Stimulated activated CD4-positive, alpha-beta T cell treated with anti-CD3 and anti-CD28 coated beads, Interleukin-1b, Interleukin-23, amount 100 ng/mL, for 4 hours (primary cell): ENCODE data around the gene MINPP1.
"Not testable (repeated sequence)": the region's sequence is repeated elsewhere in the genome, so short reads cannot be mapped to it uniquely, and the experiment has no call there.

Source experiments
- DNase-seq, 2 donors: peaks; one replicate each; pipeline ENCODE4 v3.0.0-alpha.2; 2020; ENCODE audit warnings: low read depth in 2 of 2

MINPP1 gene, protein sequence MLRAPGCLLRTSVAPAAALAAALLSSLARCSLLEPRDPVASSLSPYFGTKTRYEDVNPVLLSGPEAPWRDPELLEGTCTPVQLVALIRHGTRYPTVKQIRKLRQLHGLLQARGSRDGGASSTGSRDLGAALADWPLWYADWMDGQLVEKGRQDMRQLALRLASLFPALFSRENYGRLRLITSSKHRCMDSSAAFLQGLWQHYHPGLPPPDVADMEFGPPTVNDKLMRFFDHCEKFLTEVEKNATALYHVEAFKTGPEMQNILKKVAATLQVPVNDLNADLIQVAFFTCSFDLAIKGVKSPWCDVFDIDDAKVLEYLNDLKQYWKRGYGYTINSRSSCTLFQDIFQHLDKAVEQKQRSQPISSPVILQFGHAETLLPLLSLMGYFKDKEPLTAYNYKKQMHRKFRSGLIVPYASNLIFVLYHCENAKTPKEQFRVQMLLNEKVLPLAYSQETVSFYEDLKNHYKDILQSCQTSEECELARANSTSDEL

DNA sequence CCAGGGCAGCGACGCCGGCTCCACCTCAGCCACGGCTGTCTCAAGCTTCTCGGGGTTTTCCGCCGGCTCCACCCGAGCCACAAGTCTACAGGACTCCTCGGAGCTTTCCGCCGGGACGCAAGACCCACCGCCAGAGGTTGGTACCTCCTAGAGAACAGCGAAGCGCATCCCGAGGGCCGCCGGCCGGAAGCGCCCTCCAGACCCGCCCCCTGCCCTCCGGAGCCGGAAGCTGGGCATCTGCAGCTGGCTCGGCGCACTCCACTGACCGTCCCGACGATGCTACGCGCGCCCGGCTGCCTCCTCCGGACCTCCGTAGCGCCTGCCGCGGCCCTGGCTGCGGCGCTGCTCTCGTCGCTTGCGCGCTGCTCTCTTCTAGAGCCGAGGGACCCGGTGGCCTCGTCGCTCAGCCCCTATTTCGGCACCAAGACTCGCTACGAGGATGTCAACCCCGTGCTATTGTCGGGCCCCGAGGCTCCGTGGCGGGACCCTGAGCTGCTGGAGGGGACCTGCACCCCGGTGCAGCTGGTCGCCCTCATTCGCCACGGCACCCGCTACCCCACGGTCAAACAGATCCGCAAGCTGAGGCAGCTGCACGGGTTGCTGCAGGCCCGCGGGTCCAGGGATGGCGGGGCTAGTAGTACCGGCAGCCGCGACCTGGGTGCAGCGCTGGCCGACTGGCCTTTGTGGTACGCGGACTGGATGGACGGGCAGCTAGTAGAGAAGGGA lies at the start of gene MINPP1:
Gene MINPP1 (plus strand): TSS at position 254 of the 726 bp plus-strand sequence. CDS start 23 bp downstream, at position 277.
- peak; percentile 70 to 73 for DNase-seq

DNA sequence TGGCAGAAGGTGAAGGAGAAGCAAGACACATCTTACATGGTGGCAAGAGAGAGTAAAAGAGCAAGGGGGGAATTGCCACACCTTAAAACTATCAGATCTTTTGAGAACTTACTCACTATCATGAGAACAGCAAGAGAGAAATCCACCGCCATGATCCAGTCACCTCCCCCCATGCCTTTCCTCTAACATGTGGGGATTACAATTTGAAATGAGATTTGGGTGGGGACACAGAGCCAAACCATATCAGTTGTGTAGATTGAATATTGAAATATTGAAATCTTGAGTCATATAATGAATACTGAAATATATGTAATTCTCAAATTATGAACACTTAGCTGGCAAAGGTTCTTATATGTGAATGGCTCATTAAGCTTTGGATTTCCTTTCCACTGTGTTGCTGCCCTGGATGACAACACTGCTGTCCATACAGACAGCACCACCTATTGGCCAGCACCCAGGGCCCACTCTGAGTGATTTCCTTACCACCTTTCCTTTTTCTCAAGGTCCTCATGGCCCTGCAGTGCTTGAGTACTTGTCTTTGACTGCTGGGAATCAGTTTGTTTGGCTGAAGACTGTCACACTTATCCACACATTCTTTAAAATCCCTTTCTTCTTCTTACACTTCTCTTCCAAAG lies 48.0 kb upstream of the MINPP1 start:
- not testable (repeated sequence) for DNase-seq

DNA sequence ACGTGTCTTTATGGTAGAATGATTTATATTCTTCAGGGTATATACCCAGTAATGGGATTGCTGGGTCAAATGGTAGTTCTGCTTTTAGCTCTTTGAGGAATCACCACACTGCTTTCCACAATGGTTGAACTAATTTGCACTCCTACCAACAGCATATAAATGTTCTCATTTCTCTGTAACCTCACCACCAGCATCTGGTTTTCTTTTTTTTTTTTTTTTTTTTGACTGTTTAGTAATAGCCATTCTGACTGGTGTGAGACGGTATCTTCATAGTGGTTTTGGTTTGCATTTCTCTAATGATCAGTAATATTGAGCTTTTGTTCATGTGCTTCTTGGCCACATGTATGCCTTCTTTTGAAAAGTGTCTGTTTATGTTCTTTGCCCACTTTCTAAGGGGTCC lies 42.9 kb upstream of the MINPP1 start:
- DNase-seq, result not testable (repeated sequence)

DNA sequence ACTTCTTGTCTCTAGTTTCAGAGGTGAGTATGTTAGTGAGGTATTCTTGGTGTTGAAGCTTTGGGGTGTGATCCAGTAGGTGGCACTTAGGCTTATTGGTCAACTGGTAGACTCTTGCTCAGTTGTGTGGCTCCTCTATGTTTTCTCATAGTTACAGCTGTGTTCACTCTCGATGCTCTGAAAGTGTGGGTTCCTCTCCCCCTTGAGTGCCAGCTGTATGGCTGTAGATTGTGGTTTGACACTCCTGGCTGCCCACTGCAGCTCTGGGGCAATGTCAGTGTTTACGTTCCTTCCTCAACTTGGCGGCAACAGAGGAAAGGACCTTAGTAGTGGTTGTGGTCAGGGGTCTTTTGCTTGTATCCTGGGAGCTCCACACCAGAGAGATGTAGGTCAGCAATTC lies 37.8 kb upstream of the MINPP1 start:
- not testable (repeated sequence) for DNase-seq

DNA sequence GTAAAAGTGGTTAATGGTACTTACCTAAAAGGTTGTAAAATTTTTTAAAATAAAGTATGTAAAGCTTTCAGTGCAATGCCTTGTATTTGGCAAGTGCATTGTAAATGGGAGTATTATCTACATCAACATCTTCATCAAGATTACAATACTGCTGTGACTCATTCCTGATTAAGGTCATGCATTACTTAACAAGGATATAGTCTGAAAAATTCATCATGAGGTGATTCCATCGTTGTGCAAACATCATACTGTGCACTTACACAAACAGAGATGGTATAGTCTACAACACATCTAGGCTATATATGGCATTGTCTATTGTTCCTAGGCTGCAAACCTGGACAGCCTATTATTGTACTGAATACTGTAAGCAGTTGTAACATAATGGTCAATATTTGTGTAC lies 16.0 kb upstream of the MINPP1 start:
- not testable (repeated sequence) for DNase-seq

DNA sequence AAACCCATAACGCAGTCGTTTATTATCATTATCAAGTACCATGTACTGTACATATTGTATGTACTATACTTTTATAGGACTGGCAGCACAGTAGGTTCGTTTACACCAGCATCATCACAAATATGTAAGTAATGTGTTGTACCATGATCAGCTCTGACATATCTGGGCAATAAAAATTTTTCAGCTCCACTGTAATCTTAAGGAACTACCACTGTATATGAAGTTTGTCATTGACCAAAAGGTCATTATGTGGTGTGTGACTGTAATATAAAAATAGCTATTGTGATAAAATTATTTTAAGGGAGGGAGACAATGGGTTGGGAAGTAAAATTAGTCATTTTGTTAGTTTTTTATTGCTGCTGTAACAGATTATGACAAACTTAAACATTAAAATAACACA lies 14.4 kb upstream of the MINPP1 start:
- DNase-seq, result not testable (repeated sequence)

DNA sequence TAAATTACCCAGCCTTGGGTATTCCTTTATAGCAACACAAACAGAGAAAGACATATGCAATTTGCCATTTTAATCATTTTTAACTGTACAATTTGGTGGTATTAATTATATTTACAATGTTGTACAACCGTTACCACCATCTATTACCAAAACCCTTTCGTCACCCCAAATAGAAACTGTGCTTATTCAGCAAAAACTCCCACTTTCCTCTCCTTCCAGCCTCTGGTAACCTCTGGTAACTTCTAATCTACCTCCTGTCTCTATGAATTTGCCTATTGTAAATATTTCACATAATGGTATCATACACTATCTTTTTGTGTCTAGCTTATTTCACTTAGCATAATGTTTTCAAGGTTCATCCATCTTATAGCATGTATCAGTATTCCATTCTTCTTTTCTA lies 12.2 kb upstream of the MINPP1 start:
- not testable (repeated sequence) for DNase-seq

DNA sequence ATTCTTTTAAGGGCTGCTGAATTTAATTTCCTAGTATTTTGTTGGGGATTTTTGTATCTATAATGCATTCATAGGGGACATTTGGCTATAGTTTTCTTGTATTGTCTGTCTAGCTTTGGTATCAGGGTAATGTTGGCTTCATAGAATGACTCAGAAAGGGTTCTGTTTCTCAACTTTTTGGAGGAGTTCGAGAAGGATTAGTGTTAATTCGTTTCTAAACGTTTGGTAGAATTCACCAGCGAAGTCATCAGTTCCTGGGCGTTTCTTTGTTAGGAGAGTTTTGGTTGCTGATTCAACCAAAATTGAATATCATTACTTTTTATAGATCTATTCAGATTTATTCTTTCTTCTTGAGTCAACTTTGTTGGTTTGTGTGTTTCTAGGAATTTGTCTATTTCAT lies 9.2 kb upstream of the MINPP1 start:
- not testable (repeated sequence) for DNase-seq

DNA sequence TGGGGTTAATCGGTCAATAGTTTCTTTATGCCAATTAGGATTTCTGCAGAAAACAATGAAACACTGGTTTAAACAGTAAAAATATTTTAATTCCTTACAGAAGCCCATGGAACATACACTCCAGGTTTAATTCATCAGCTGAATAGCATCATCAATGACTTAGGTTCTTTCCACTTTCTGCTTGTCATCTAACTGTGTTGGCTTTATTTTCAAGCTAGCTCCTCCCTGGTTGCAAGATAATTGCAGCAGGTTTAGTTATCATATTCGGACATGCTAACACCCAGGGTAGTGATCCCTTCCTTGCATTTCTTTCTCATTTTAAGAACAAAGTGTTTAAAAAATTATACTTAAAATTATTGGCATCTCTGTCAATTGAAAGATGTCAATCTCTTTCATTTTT lies 7.3 kb upstream of the MINPP1 start:
- DNase-seq, result not testable (repeated sequence)

DNA sequence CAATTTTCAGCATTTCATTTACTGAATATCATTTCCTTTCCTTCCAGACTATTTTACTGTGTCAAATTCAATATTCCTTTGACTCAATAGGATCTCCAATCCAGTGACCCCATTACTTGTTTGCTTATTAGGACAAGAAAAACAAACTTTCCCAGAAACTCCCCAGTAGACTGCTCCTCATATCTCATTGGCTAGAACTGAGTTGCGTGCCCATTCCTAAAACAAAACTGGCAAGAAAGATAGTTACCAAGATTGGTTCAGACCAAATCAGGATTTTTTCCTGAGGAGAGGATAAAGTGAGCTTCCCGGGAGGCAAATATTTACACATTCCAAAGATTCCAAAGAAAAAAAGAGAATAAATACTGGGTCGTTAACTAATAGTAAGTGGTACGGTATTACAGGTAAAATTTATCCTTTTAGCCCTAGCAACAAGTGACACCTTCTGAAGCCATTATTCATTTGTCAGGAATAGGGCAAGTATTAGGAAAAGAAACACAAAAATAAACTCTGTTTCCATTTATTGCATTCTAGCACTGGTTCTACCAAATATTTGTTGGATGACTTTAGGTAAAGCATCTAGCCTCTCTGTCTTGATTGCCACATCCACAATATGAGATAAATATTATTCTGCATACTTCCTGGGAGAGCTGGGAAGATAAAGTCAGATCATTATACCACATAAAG lies 6.4 kb upstream of the MINPP1 start:
- not testable (repeated sequence) for DNase-seq

DNA sequence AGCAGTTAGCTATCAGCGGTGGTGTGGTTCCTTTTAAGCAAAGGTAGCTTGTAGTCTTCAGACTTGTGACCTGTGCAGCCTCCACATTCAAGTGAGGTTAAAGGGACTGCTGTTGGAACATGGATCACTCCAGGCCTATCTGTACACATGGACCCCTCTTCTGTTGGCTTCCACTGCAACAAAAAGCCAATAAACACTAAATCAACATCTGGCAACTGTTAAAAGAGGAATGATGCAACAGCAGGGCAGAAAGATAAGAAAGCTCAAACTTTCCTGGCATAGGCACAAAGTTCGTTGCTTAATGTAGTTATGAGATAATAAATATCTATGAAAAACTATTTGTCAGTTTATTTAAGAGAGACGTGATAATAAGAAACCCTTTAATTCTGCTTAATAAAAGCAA lies 4.0 kb upstream of the MINPP1 start:
- DNase-seq, result no peak

DNA sequence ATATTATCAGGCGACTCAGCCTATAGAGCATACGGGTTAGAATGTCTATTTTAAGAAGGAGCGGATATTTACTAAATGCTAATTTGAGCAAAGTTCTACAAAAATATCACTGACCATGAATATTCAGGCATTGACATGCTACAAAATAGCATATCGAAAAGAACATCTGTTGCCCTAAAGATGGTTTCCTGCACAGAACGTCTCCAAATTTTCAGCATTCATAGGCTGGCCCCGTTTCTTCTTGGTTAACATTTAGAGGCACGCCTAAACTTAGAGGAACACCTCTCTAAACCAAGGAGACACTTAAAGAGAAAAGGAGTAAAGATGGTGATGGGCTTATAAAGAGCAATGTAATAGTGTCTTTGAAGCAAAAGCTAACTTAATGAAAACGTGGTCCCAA lies 1.3 kb upstream of the MINPP1 start:
- no peak for DNase-seq

DNA sequence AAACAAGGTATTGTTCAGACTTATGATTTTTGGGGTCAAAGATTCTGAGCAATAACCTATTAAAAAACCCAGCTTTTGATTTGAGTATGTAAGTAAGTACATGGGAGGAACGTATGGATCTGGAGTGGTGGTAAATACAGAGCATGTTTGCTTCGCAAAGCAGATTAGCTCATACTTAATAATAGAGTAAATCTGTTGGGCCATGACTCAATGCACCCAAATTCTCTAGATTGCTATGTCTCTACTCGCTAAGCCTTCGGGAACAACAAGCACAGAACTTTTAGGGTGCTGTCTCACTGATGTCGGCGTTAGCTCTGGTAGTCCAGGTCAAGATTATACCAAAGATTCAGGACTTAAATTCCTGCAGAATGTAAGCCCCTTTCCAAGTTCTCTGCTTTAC lies 807 bp upstream of the MINPP1 start:
- DNase-seq, result no peak

DNA sequence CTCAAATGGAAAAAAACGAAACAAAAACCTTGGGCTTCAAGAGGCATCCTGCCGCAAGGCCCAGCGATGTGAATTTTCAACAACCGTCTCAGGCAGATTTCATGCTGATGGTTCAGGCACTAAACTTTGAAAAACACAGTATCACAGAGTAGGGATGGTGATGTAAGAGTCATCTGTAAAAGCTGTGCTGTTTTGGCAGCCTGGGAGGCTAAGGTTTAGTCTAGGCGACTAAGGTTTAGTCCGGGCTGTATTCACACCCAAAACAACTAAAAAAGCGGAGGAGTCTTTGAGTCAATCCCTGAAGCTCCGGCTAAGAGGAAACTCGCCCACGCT lies 420 bp upstream of the MINPP1 start:
- DNase-seq, result no peak

DNA sequence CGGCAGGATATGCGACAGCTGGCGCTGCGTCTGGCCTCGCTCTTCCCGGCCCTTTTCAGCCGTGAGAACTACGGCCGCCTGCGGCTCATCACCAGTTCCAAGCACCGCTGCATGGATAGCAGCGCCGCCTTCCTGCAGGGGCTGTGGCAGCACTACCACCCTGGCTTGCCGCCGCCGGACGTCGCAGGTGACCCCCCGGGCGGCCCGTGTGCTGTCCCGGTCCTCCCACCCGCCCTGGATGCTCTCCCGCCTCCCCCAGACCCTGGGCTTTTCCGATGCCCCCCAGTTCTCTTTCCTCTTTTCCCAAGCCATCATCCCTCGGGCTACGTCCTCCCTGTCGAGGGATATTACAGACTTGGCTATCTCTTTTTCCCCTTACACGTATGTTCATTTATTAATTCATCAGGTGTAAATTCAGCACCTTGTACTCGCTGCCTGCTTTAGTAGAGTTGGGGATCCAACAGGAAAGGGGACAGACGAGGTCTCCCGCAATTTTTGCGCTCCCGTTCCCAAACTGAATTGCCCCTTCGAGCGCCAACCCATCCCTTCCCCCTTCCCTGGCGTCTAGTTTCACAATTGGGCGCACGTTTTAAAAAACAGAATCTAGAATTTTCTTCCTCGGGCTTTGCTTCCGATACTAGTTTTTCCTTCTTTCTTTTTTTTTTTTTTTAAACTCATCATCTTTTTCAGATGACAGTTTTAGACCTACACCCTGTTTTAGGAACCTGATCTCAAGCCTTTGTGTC lies 846 bp downstream of the MINPP1 start:
- peak; percentile 26 to 32 for DNase-seq

DNA sequence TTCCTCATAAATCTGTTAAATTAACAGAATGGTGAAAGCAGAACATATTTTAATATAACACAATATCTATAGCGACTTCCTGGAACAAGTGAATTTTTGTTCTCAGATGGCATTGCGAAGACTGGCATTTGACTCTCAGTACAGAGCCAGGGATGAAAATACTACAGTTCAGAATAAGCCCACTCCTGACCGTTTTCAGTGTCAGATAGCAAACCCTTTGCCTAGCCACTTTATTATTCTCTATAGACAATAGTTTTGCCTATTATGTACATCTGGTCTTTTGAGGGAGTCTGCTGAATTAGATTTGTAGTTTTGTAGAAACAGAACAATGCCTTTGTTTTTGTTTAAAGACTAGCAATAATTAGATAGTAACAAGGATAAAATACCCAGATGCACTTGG lies 2.3 kb downstream of the MINPP1 start:
- no peak for DNase-seq

DNA sequence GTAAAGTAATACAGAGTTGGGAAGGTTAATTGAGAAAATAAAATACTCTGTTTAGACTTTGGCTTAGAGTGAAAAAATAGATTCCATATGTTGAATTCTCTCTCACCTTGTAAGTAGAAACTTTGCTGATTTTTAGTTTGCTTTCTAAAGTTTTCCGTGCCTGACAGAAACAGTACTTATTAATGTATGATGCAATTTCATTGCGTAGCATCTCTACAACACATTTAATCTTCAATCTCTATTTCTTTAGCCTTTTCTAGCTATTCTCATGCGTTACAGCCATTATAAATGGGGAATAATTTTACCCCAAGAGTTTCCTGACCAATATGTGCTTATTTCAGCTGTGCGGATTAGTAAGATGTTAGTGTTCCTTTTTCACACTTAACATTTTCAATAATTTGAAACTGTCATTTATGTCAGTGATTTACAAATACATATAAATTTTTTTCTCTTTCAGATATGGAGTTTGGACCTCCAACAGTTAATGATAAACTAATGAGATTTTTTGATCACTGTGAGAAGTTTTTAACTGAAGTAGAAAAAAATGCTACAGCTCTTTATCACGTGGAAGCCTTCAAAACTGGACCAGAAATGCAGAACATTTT lies 3.3 kb downstream of the MINPP1 start:
- DNase-seq, result no peak

DNA sequence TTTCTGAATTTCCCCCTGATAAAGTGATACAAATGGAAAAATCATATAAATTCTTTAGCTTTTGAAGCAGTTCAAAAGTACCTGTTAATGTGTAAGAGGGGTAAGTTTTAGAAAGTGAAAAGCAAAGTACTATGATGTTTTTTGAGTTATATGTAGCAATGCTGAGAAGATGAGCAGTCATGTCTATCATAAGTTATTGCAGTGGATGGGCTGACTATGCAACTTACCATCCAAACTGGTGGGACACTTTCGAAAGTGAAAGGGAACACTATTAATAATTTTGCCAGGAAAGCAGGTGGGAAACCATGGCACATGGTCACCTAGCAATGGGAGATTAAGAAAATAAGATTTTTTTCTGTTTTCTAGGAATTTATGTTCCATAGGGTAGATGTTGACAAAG lies 4.1 kb downstream of the MINPP1 start:
- no peak for DNase-seq

DNA sequence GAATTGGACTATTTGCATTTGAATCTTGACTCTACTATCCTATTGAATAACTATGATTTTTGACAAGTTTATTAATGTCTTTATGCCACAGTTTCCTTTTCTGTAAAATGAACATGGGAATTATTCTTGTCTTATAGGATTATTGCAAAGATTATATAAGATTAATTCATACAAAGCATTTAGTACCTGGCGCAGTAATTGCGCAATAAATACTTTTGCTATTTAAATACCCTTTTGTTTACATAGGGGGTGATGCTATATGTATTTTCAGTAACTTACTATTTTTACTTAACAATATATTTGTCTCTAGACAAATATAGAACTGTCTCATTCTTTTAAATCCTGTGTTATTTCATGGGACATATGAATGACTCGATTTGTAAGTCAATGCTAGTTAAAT lies 5.3 kb downstream of the MINPP1 start:
- no peak for DNase-seq

DNA sequence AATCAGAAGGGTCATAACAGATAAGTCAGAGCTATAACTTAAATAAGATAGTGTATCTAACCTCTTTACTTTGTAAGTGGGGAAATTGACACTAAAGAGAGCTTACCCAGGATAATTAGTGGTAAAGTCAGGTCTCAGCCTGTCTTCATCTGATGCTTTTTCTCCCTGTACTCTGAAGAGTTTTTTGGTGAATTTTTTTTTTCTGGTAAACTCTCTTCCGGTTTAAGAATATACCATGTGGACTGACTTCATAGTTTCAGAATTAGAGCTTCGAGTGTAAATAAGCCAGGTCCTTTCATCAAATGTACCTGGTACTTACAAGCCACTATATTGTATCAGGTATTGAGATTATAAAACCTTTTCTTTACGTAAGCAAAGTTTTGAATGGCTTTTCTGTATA lies 6.8 kb downstream of the MINPP1 start:
- no peak for DNase-seq

DNA sequence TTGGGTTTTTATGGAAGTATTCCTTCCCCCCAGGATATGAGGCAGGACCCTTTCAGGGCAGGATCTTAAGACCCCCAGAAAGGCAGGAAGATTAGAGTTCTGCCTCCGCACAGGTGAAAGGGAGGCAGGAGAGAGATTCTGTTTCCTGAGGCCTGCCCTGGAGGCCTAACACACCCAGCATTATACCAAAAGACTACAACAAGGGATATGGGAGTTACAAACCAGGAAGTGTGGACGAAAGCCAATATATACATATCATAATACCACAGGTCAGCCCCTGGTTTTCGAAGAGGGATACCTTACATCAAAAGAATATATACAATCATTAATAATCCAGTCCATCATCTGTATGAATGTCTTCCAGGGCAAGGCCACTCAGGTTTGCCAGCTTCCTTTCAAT lies 14.2 kb downstream of the MINPP1 start:
- DNase-seq, result no peak
